HepG2 (cell line): ENCODE data around the gene ACSM5. TPM values are rescaled to one million over a fixed set of nuclear protein-coding genes. Genes with fewer than 3 reads are reported as not detected.

Experiments used
- ASH2L ChIP-seq: fragments of 300-600, 200-600 bp; sonication (generic); IDR thresholded peaks from 2 replicates; pipeline ENCODE4 v1.7.0; 2017; ENCODE audit warnings: low read depth, mild to moderate bottlenecking, moderate library complexity, mixed read lengths, low read length; ENCODE audit not compliant: insufficient read length
- BHLHE40 ChIP-seq: IDR thresholded peaks from 2 replicates; pipeline ENCODE4 v1.6.1; 2011; ENCODE audit warnings: low read length, improper control_type of control experiment
- CBFB ChIP-seq: sonication (generic); formaldehyde crosslinking; IDR thresholded peaks from 2 replicates; pipeline ENCODE4 v1.4.0; 2020; ENCODE audit warnings: missing genetic modification reagents
- CEBPG ChIP-seq: IDR thresholded peaks from 2 replicates; pipeline ENCODE4 v1.6.1; 2016
- ESRRA ChIP-seq: sonication (generic); formaldehyde crosslinking; IDR thresholded peaks from 2 replicates; pipeline ENCODE4 v1.5.1; 2020; ENCODE audit warnings: mild to moderate bottlenecking, low read depth, missing genetic modification reagents
- KAT8 ChIP-seq: IDR thresholded peaks from 2 replicates; pipeline ENCODE4 v1.6.1; 2016; ENCODE audit warnings: missing genetic modification reagents, missing compliant biosample characterization
- NFYB ChIP-seq: sonication (generic); formaldehyde crosslinking; IDR thresholded peaks from 2 replicates; pipeline ENCODE4 v1.4.0; 2020; ENCODE audit warnings: missing genetic modification reagents
- ONECUT2 ChIP-seq: sonication (generic); formaldehyde crosslinking; IDR thresholded peaks from 2 replicates; pipeline ENCODE4 v1.4.0; 2020; ENCODE audit warnings: missing genetic modification reagents
- POLR2AphosphoS2 ChIP-seq: IDR thresholded peaks from 2 replicates; pipeline ENCODE4 v1.6.1; 2011; ENCODE audit warnings: low read depth, low read length, improper control_type of control experiment
- PPARG ChIP-seq: conservative IDR thresholded peaks from 2 replicates; pipeline ENCODE4 v1.6.1; 2016; ENCODE audit warnings: missing biosample characterization, missing genetic modification reagents
- SOX6 ChIP-seq, 2 experiments: fragments of 450-650 bp in 1 of 2; sonication (generic) in 1 of 2; formaldehyde crosslinking in 1 of 2; IDR thresholded peaks; 2 replicates each; pipeline versions ENCODE4 v1.4.0 to v1.6.1; 2017 to 2020; ENCODE audit warnings: antibody characterized with exemption in 1 of 2, mild to moderate bottlenecking in 1 of 2, missing genetic modification reagents in 1 of 2
- SRSF9 ChIP-seq: fragments of 200-400 bp; formaldehyde crosslinking; IDR thresholded peaks from 2 replicates; pipeline ENCODE4 v1.6.1; 2018; ENCODE audit warnings: borderline replicate concordance, mild to moderate bottlenecking, low read depth, low read length; ENCODE audit not compliant: insufficient read depth, poor library complexity, severe bottlenecking
- TEAD2 ChIP-seq: sonication (generic); formaldehyde crosslinking; IDR thresholded peaks from 2 replicates; pipeline ENCODE4 v1.9.0; 2021; ENCODE audit warnings: missing genetic modification reagents
- XRCC5 ChIP-seq: fragments of 200-400 bp; formaldehyde crosslinking; optimal IDR thresholded peaks from 2 replicates; pipeline ENCODE3; 2017; ENCODE audit warnings: mild to moderate bottlenecking, low read length
- ZNF10 ChIP-seq: sonication (generic); formaldehyde crosslinking; IDR thresholded peaks from 2 replicates; pipeline ENCODE4 v1.4.0; 2020; ENCODE audit warnings: mild to moderate bottlenecking, low read depth, missing genetic modification reagents, borderline replicate concordance
- ZNF180 ChIP-seq: sonication (generic); formaldehyde crosslinking; IDR thresholded peaks from 2 replicates; pipeline ENCODE4 v1.4.0; 2020; ENCODE audit warnings: low read depth, missing genetic modification reagents, borderline replicate concordance
- ZNF225 ChIP-seq: sonication (generic); formaldehyde crosslinking; IDR thresholded peaks from 2 replicates; pipeline ENCODE4 v1.4.0; 2020; ENCODE audit warnings: mild to moderate bottlenecking, missing genetic modification reagents
- ZNF317 ChIP-seq: sonication (generic); formaldehyde crosslinking; IDR thresholded peaks from 2 replicates; pipeline ENCODE4 v1.5.0; 2020; ENCODE audit warnings: mild to moderate bottlenecking, missing genetic modification reagents
- ZNF362 ChIP-seq: sonication (generic); formaldehyde crosslinking; IDR thresholded peaks from 2 replicates; pipeline ENCODE4 v1.4.0; 2020; ENCODE audit warnings: missing genetic modification reagents, mild to moderate bottlenecking, borderline replicate concordance
- polyA plus RNA-seq, 8 experiments: library from polyadenylated mRNA; depleted of rRNA in 3 of 8; stranded (reverse) in 7 of 8; unstranded in 1 of 8; fragments of >200 nt; fragmentation: Illumina TruSeq in 4 of 8; extraction: Trizol in 4 of 8; gene quantifications; 2 replicates each; pipeline versions ENCODE4 v1.2.1 to v1.2.3, GENCODE V29; 2011 to 2016; ENCODE audit warnings: low read depth in 4 of 8, missing spikeins in 1 of 8, mixed read lengths in 1 of 8; ENCODE audit not compliant: insufficient read depth in 1 of 8
- total RNA-seq, 5 experiments: library from RNA; depleted of rRNA; stranded (reverse); fragments of >200 nt; fragmentation: Illumina TruSeq; extraction: Trizol; gene quantifications; 2 replicates each; pipeline ENCODE4 v1.2.3, GENCODE V29; 2016; ENCODE audit warnings: low read depth in 1 of 5
- TF ChIP-seq, protein P1 (sequence below): sonication (generic); formaldehyde crosslinking; IDR thresholded peaks from 2 replicates; pipeline ENCODE4 v1.4.0; 2020; ENCODE audit warnings: missing genetic modification reagents
- TF ChIP-seq, protein P2 (sequence below): sonication (generic); formaldehyde crosslinking; IDR thresholded peaks from 2 replicates; pipeline ENCODE4 v1.5.0; 2020; ENCODE audit warnings: mild to moderate bottlenecking, missing genetic modification reagents
- TF ChIP-seq, protein P3 (sequence below): sonication (generic); formaldehyde crosslinking; IDR thresholded peaks from 2 replicates; pipeline ENCODE4 v1.4.0; 2020; ENCODE audit warnings: missing genetic modification reagents

The ACSM5 gene
- total and polyA plus RNA-seq, 2 of the 13 experiments (the other 11 are each of a cell fraction or from before 2014, with no cell fraction given), result 9.1 to 15.0 TPM

DNA sequence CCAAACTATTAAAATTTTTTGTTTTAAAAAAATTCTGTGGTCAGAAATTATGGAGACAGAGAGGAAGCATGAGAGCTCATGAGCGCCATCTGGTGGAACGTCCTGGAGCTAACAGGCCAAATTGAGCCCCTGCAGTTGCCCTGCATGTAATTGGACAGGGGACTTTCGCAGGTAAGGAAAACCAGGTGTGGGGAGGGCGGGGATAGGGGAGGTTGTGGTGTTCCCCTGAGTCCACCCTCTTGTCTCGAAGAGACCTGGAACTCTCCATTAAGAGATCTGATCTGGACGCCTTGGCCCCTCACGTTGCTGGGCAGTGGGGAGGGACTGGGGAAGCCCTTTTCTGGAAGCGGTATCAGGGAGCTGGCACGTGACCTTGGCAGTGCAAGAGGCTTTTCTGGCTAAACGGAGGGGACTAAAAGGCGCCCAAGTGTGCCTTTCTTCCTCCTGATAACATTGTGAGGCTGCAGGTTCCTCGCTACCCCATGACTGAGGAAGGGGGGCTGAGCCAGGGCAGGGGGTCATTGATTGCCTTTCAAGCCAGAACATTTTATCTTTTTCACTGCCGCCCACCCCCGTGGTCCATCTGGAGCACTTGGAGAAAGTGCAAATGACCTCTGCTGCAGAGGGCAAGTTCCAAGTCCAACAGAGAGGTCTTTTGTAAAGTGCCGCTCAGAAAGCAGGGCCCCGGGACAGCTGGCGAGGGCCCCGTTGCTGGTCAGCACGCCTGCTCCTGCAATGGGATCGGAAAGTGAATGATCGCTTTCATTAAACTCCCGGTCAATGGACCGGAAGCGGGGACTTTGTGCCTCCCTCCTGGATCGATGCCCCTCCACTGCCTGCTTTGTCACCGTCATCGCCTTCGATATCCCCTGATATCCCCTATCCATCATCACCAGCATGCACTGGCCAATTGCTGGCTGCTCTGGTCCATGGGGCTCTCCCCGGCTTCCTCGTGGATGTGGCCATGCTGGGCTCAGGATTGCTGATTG lies 23.2 kb upstream of the ACSM5 start (continued):
- no peak; the same call in 1 of the 2 replicates for TF ChIP-seq PPARG (CRISPR knock-in tag)
- TF ChIP-seq NFYB (CRISPR knock-in tag), result no peak
- TF ChIP-seq ZNF10, result 0 out of 2 replicates have a peak, but pooled peaks have one; percentile 60
- no peak; the same call in 1 of the 2 replicates for TF ChIP-seq ZNF362 (CRISPR knock-in tag)
- TF ChIP-seq BHLHE40, result peak; percentile 76; the same call in 1 of the 2 replicates
- TF ChIP-seq, protein P1, sequence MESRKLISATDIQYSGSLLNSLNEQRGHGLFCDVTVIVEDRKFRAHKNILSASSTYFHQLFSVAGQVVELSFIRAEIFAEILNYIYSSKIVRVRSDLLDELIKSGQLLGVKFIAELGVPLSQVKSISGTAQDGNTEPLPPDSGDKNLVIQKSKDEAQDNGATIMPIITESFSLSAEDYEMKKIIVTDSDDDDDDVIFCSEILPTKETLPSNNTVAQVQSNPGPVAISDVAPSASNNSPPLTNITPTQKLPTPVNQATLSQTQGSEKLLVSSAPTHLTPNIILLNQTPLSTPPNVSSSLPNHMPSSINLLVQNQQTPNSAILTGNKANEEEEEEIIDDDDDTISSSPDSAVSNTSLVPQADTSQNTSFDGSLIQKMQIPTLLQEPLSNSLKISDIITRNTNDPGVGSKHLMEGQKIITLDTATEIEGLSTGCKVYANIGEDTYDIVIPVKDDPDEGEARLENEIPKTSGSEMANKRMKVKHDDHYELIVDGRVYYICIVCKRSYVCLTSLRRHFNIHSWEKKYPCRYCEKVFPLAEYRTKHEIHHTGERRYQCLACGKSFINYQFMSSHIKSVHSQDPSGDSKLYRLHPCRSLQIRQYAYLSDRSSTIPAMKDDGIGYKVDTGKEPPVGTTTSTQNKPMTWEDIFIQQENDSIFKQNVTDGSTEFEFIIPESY (CRISPR knock-in tag), result no peak
- TF ChIP-seq ASH2L, result peak; percentile 47
- TF ChIP-seq XRCC5, result no peak
- TF ChIP-seq, protein P2, sequence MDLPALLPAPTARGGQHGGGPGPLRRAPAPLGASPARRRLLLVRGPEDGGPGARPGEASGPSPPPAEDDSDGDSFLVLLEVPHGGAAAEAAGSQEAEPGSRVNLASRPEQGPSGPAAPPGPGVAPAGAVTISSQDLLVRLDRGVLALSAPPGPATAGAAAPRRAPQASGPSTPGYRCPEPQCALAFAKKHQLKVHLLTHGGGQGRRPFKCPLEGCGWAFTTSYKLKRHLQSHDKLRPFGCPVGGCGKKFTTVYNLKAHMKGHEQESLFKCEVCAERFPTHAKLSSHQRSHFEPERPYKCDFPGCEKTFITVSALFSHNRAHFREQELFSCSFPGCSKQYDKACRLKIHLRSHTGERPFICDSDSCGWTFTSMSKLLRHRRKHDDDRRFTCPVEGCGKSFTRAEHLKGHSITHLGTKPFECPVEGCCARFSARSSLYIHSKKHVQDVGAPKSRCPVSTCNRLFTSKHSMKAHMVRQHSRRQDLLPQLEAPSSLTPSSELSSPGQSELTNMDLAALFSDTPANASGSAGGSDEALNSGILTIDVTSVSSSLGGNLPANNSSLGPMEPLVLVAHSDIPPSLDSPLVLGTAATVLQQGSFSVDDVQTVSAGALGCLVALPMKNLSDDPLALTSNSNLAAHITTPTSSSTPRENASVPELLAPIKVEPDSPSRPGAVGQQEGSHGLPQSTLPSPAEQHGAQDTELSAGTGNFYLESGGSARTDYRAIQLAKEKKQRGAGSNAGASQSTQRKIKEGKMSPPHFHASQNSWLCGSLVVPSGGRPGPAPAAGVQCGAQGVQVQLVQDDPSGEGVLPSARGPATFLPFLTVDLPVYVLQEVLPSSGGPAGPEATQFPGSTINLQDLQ (CRISPR knock-in tag), result no peak
- TF ChIP-seq SRSF9, result no peak
- TF ChIP-seq POLR2AphosphoS2, result no peak
- TF ChIP-seq TEAD2, result no peak
- TF ChIP-seq, protein P3, sequence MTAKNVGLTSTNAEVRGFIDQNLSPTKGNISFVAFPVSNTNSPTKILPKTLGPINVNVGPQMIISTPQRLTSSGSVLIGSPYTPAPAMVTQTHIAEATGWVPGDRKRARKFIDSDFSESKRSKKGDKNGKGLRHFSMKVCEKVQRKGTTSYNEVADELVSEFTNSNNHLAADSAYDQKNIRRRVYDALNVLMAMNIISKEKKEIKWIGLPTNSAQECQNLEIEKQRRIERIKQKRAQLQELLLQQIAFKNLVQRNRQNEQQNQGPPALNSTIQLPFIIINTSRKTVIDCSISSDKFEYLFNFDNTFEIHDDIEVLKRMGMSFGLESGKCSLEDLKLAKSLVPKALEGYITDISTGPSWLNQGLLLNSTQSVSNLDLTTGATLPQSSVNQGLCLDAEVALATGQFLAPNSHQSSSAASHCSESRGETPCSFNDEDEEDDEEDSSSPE, result no peak
- no peak for TF ChIP-seq ZNF180 (CRISPR knock-in tag)
- TF ChIP-seq SOX6 (IDR thresholded peaks at IDR 0.05), result no peak
- peak; percentile 89 for TF ChIP-seq SOX6 (CRISPR knock-in tag; IDR thresholded peaks at IDR 0.05)
- TF ChIP-seq ZNF225 (CRISPR knock-in tag), result peak; percentile 80; the same call in 1 of the 2 replicates
- TF ChIP-seq ONECUT2, result peak; percentile 85
- TF ChIP-seq ESRRA (CRISPR knock-in tag), result peak; percentile 85
- TF ChIP-seq ZNF317 (CRISPR knock-in tag), result peak; percentile 68; the same call in 1 of the 2 replicates
- TF ChIP-seq KAT8 (CRISPR knock-in tag), result peak; percentile 3; the same call in 1 of the 2 replicates
- TF ChIP-seq CBFB (CRISPR knock-in tag), result no peak
- TF ChIP-seq CEBPG, result peak; percentile 4; the same call in 1 of the 2 replicates
